ENCODE results near the gene FUT2.

The FUT2 gene

DNA sequence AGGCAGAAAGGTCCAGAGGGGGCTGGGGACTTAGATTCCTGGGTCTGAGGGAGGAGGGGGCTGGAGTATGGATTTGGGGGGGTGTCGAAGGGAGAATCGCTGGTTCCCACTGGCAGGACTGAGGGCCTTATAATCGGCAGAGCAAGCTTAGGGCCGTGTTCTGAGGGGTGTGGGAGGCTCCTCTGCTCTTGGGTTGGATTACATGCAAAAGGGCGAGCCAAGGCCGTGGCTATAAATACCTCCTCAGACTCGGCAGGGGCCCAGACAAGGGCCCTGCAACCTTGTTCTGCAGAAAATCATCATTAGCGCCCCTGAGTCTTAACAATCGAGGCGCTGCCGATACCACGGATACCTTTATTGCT is 24.5 kb downstream of the FUT2 start:
- ChIA-PET POLR2A (interaction anchor here (0.5 to 2.5 kb wide), 9 partner anchors 18 to 724 kb away, joined by 3 to 20 read pairs (median 5); partner anchors contain the start of genes DHDH, IZUMO1, PPP1R15A and RPL18), CTCF (interaction anchor here (0.6 to 1.4 kb wide), 5 partner anchors 14 to 460 kb away, joined by 3 to 8 read pairs (median 3); no protein-coding TSS in a partner anchor)
- peak overlapping the region; percentile 22 for H3K4me3 ChIP-seq (ENCODE audit: low read depth, low read length)

DNA sequence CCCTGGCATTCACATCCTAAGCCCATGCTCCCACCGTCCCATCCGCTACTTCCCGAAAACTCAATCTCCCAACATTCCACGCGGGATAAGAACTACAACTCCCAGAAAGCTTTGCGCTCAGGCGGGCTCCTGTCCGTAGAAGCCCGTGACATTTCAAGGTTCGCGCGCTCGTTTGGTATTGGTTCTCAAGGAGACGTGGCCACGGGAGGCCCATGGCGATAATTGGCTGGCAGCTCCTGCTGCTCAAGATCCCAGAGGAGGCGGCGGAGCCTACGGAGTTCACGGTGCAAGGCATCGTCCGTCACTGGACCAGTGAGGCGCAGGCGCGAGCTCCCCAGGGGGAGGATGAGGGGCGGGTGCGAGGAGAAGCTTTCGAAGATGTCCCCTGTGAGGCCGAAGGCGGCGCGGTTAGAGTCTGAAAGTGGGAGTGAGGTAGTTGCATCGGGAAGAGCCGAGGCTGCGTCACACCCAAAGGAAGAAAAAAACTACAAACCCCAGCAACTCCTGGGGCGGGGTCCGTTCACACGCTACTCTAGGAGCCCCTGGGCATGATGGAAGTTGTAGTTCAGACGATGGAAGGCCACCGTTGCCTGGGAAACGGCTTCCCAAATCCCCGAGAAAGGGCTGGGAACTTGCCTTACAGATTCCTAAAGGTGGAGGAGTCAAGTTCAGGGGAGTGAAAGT is 25.0 kb downstream of the FUT2 start:
- ChIA-PET POLR2A (interaction anchor here (0.5 to 2.5 kb wide), 9 partner anchors 18 to 724 kb away, joined by 3 to 20 read pairs (median 4); partner anchors contain the start of genes DHDH, IZUMO1, PPP1R15A and RPL18), CTCF (interaction anchor here (0.6 to 1.4 kb wide), 6 partner anchors 14 to 460 kb away, joined by 3 to 8 read pairs (median 3); no protein-coding TSS in a partner anchor)
- H3K4me3 ChIP-seq (ENCODE audit: low read depth, low read length): peak overlapping the region; percentile 74
- H3K27ac ChIP-seq (ENCODE audit: extremely low read depth, low read depth, low read length): peak overlapping the region; percentile 75
- H3K4me1 ChIP-seq (ENCODE audit: control insufficient read depth, insufficient read depth, low read length): no peaks in the 10 kb centered on the region; the same call in 1 of the 2 replicates
- no peaks in the 10 kb centered on the region for H3K36me3 ChIP-seq (ENCODE audit: control insufficient read depth in 2 of 2, insufficient read depth in 1 of 2, low read length in 2 of 2)
- no peaks in the 10 kb centered on the region for H3K9me3 ChIP-seq (ENCODE audit: control insufficient read depth, insufficient read depth, low read depth, low read length)
- TF ChIP-seq GLIS1 (tag by site-specific recombination; IDR thresholded peaks at IDR 0.05) (peak; percentile 91), ZNF2 (tag by site-specific recombination; IDR thresholded peaks at IDR 0.05) (0 out of 2 replicates have a peak, but pooled peaks have one; percentile 23), ZNF548 (tag by site-specific recombination; IDR thresholded peaks at IDR 0.05) (no peak), KLF8 (tag by site-specific recombination; IDR thresholded peaks at IDR 0.05) (peak; percentile 88), ZSCAN16 (tag by site-specific recombination; IDR thresholded peaks at IDR 0.05) (no peak), KLF7 (tag by site-specific recombination; IDR thresholded peaks at IDR 0.05; ENCODE audit: borderline replicate concordance) (peak; percentile 71; the same call in 1 of the 2 replicates), KLF1 (tag by site-specific recombination; IDR thresholded peaks at IDR 0.05) (peak; percentile 69), ZNF169 (tag by site-specific recombination; IDR thresholded peaks at IDR 0.05) (no peak), ZNF214 (tag by site-specific recombination; IDR thresholded peaks at IDR 0.05; ENCODE audit: borderline replicate concordance) (no peak), ZXDB (tag by site-specific recombination; IDR thresholded peaks at IDR 0.05) (peak; percentile 93), KLF9 (tag by site-specific recombination; IDR thresholded peaks at IDR 0.05; ENCODE audit: low read depth) (peak; percentile 41; the same call in 1 of the 2 replicates), ZBTB20 (tag by site-specific recombination; IDR thresholded peaks at IDR 0.05) (peak; percentile 68), ZNF202 (tag by site-specific recombination; IDR thresholded peaks at IDR 0.05; ENCODE audit: borderline replicate concordance) (no peak), ZNF366 (tag by site-specific recombination; conservative IDR thresholded peaks at IDR 0.05) (peak; percentile 60), ZNF76 (tag by site-specific recombination; IDR thresholded peaks at IDR 0.05; ENCODE audit: borderline replicate concordance, low read depth) (peak; percentile 95), ZIC2 (tag by site-specific recombination; IDR thresholded peaks at IDR 0.05) (peak; percentile 69), SP2 (tag by site-specific recombination; IDR thresholded peaks at IDR 0.05) (peak; percentile 96), ZNF530 (tag by site-specific recombination; IDR thresholded peaks at IDR 0.05; ENCODE audit: low read depth) (no peak), ZNF335 (tag by site-specific recombination; conservative IDR thresholded peaks at IDR 0.05) (peak; percentile 98)
- TF ChIP-seq, protein P1, sequence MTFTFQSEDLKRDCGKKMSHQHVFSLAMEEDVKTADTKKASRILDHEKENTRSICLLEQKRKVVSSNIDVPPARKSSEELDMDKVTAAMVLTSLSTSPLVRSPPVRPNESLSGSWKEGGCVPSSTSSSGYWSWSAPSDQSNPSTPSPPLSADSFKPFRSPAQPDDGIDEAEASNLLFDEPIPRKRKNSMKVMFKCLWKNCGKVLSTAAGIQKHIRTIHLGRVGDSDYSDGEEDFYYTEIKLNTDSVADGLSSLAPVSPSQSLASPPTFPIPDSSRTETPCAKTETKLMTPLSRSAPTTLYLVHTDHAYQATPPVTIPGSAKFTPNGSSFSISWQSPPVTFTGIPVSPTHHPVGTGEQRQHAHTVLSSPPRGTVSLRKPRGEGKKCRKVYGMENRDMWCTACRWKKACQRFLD (tag by site-specific recombination; IDR thresholded peaks at IDR 0.05): no peak
- TF ChIP-seq, protein P2, sequence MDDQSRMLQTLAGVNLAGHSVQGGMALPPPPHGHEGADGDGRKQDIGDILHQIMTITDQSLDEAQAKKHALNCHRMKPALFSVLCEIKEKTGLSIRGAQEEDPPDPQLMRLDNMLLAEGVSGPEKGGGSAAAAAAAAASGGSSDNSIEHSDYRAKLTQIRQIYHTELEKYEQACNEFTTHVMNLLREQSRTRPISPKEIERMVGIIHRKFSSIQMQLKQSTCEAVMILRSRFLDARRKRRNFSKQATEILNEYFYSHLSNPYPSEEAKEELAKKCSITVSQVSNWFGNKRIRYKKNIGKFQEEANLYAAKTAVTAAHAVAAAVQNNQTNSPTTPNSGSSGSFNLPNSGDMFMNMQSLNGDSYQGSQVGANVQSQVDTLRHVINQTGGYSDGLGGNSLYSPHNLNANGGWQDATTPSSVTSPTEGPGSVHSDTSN (CRISPR knock-in tag; IDR thresholded peaks at IDR 0.05): peak; percentile 69; the same call in 1 of the 2 replicates
- TF ChIP-seq, protein P3, sequence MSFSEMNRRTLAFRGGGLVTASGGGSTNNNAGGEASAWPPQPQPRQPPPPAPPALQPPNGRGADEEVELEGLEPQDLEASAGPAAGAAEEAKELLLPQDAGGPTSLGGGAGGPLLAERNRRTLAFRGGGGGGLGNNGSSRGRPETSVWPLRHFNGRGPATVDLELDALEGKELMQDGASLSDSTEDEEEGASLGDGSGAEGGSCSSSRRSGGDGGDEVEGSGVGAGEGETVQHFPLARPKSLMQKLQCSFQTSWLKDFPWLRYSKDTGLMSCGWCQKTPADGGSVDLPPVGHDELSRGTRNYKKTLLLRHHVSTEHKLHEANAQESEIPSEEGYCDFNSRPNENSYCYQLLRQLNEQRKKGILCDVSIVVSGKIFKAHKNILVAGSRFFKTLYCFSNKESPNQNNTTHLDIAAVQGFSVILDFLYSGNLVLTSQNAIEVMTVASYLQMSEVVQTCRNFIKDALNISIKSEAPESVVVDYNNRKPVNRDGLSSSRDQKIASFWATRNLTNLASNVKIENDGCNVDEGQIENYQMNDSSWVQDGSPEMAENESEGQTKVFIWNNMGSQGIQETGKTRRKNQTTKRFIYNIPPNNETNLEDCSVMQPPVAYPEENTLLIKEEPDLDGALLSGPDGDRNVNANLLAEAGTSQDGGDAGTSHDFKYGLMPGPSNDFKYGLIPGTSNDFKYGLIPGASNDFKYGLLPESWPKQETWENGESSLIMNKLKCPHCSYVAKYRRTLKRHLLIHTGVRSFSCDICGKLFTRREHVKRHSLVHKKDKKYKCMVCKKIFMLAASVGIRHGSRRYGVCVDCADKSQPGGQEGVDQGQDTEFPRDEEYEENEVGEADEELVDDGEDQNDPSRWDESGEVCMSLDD (tag by site-specific recombination; IDR thresholded peaks at IDR 0.05): 0 out of 2 replicates have a peak, but pooled peaks have one; percentile 8
- TF ChIP-seq, protein P4, sequence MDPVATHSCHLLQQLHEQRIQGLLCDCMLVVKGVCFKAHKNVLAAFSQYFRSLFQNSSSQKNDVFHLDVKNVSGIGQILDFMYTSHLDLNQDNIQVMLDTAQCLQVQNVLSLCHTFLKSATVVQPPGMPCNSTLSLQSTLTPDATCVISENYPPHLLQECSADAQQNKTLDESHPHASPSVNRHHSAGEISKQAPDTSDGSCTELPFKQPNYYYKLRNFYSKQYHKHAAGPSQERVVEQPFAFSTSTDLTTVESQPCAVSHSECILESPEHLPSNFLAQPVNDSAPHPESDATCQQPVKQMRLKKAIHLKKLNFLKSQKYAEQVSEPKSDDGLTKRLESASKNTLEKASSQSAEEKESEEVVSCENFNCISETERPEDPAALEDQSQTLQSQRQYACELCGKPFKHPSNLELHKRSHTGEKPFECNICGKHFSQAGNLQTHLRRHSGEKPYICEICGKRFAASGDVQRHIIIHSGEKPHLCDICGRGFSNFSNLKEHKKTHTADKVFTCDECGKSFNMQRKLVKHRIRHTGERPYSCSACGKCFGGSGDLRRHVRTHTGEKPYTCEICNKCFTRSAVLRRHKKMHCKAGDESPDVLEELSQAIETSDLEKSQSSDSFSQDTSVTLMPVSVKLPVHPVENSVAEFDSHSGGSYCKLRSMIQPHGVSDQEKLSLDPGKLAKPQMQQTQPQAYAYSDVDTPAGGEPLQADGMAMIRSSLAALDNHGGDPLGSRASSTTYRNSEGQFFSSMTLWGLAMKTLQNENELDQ (tag by site-specific recombination; IDR thresholded peaks at IDR 0.05; ENCODE audit: low read depth): no peak

More for the DNA sequence above, 24.5 kb downstream of the FUT2 start:
- H3K27ac ChIP-seq (ENCODE audit: extremely low read depth, low read depth, low read length): peak overlapping the region; percentile 9; the same call in 1 of the 2 replicates
- TF ChIP-seq EGR2 (tag by site-specific recombination; IDR thresholded peaks at IDR 0.05; ENCODE audit: low read depth) (0 out of 2 replicates have a peak, but pooled peaks have one; percentile 14), WT1 (tag by site-specific recombination; IDR thresholded peaks at IDR 0.05) (0 out of 2 replicates have a peak, but pooled peaks have one; percentile 10), ZFP69B (tag by site-specific recombination; IDR thresholded peaks at IDR 0.05) (no peak), SP7 (tag by site-specific recombination; IDR thresholded peaks at IDR 0.05) (peak; percentile 15; the same call in 1 of the 2 replicates)
- no peaks in the 10 kb centered on the region for H3K36me3 ChIP-seq (ENCODE audit: control insufficient read depth in 2 of 2, insufficient read depth in 1 of 2, low read length in 2 of 2)
- H3K9me3 ChIP-seq (ENCODE audit: control insufficient read depth, insufficient read depth, low read depth, low read length): no peaks in the 10 kb centered on the region
- H3K4me1 ChIP-seq (ENCODE audit: control insufficient read depth, insufficient read depth, low read length): no peaks in the 10 kb centered on the region; the same call in 1 of the 2 replicates

Measured in HEK293 (cell line).